ENCODE measurements around the gene DNAJC4. TPM values are rescaled to one million over a fixed set of nuclear protein-coding genes. Genes with fewer than 3 reads are reported as not detected.

The DNAJC4 gene
- polyA plus RNA-seq, 3 donors: 25.5 to 78.9 (median 32.5) TPM

- H3K36me3 ChIP-seq (replicated peaks in 1 of 2; ENCODE audit: control insufficient read depth in 1 of 2, insufficient read depth in 2 of 2, low read length in 2 of 2): peaks cover 52 to 53% of the 10 kb centered on the region in 2 donors
- WGBS (ENCODE audit: insufficient coverage): 100% methylated on average over 12 of the region's 15 CpGs
- no peaks in the 10 kb centered on the region for H3K79me2 ChIP-seq (ENCODE audit: insufficient read depth, low read length)
- TF ChIP-seq, protein P1, sequence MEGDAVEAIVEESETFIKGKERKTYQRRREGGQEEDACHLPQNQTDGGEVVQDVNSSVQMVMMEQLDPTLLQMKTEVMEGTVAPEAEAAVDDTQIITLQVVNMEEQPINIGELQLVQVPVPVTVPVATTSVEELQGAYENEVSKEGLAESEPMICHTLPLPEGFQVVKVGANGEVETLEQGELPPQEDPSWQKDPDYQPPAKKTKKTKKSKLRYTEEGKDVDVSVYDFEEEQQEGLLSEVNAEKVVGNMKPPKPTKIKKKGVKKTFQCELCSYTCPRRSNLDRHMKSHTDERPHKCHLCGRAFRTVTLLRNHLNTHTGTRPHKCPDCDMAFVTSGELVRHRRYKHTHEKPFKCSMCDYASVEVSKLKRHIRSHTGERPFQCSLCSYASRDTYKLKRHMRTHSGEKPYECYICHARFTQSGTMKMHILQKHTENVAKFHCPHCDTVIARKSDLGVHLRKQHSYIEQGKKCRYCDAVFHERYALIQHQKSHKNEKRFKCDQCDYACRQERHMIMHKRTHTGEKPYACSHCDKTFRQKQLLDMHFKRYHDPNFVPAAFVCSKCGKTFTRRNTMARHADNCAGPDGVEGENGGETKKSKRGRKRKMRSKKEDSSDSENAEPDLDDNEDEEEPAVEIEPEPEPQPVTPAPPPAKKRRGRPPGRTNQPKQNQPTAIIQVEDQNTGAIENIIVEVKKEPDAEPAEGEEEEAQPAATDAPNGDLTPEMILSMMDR (IDR thresholded peaks at IDR 0.05): no peak
- peaks cover 22% of the 10 kb centered on the region for H3K4me1 Mint-ChIP-seq
- no peaks in the 10 kb centered on the region for H3K27me3 Mint-ChIP-seq (ENCODE audit: low read depth in 3 of 3)
- peak overlapping the region in 2 of 7 donors; percentile 18 to 62 for H3K27ac Mint-ChIP-seq
- no peaks in the 10 kb centered on the region for H4K20me1 ChIP-seq (ENCODE audit: insufficient read depth, low read length)
- peaks cover 21 to 24% of the 10 kb centered on the region in 2 donors for H3K4me1 ChIP-seq (ENCODE audit: control insufficient read depth in 1 of 2, insufficient read depth in 2 of 2, low read length in 2 of 2)
- peaks cover 39 to 53% of the 10 kb centered on the region in 2 donors for H3K36me3 Mint-ChIP-seq
- H3K9me3 Mint-ChIP-seq: no peaks in the 10 kb centered on the region
- H3K4me3 Mint-ChIP-seq: no peak overlapping the region
- H3K27ac ChIP-seq (ENCODE audit: low read depth in 1 of 2, low read length in 2 of 2): no peak overlapping the region
- H3K27me3 ChIP-seq (ENCODE audit: control insufficient read depth in 2 of 2, insufficient read depth in 2 of 2, low read length in 2 of 2): no peaks in the 10 kb centered on the region
- intact Hi-C loops (cut with micrococcal nuclease): loop anchor here in 1 of 2 donors (5.0 kb wide), 1 partner anchor 36 kb away; the partner anchor contains the start of gene CATSPERZ
- H3K9ac ChIP-seq (ENCODE audit: insufficient read depth, low read length, poor library complexity, severe bottlenecking): no peak overlapping the region
- H3K4me2 ChIP-seq (replicated peaks; ENCODE audit: extremely low read depth, low read length, poor library complexity, severe bottlenecking): no peak overlapping the region
- H3K4me3 ChIP-seq (replicated peaks in 1 of 3; ENCODE audit: low read depth in 2 of 3, low read length in 3 of 3): no peak overlapping the region
- no peak overlapping the region for H2AFZ ChIP-seq (ENCODE audit: insufficient read depth, low read depth, low read length, poor library complexity, severe bottlenecking)
- H3K9me3 ChIP-seq (replicated peaks in 1 of 2; ENCODE audit: control insufficient read depth in 1 of 2, insufficient read depth in 1 of 2, low read length in 2 of 2): no peaks in the 10 kb centered on the region
- no peak for DNase-seq
Measured at GRCh38 chr11:64266339-64266738, 36.0 kb downstream of the DNAJC4 start.

- no peaks in the 10 kb centered on the region for H3K9me3 ChIP-seq (replicated peaks in 1 of 2; ENCODE audit: control insufficient read depth in 1 of 2, insufficient read depth in 1 of 2, low read length in 2 of 2)
- H3K36me3 ChIP-seq (replicated peaks in 1 of 2; ENCODE audit: control insufficient read depth in 1 of 2, insufficient read depth in 2 of 2, low read length in 2 of 2): peaks cover 42% of the 10 kb centered on the region in 2 donors
- TF ChIP-seq, protein P1 (IDR thresholded peaks at IDR 0.05): no peak
- H3K4me1 ChIP-seq (ENCODE audit: control insufficient read depth in 1 of 2, insufficient read depth in 2 of 2, low read length in 2 of 2): peaks cover 29 to 34% of the 10 kb centered on the region in 2 donors
- intact Hi-C loops (cut with micrococcal nuclease): loop anchor here in 1 of 2 donors (5.0 kb wide), 1 partner anchor 35 kb away; the partner anchor contains the start of gene CATSPERZ
- no peaks in the 10 kb centered on the region for H3K9me3 Mint-ChIP-seq
- no peaks in the 10 kb centered on the region for H3K27me3 Mint-ChIP-seq (ENCODE audit: low read depth in 3 of 3)
- no peak overlapping the region for H3K9ac ChIP-seq (ENCODE audit: insufficient read depth, low read length, poor library complexity, severe bottlenecking)
- H3K36me3 Mint-ChIP-seq: peaks cover 32 to 43% of the 10 kb centered on the region in 2 donors
- H3K4me3 Mint-ChIP-seq: peak overlapping the region in 1 of 2 donors; percentile 98
- no peaks in the 10 kb centered on the region for H4K20me1 ChIP-seq (ENCODE audit: insufficient read depth, low read length)
- peak overlapping the region; percentile 89 for H3K4me2 ChIP-seq (replicated peaks; ENCODE audit: extremely low read depth, low read length, poor library complexity, severe bottlenecking)
- peaks cover 29% of the 10 kb centered on the region for H3K4me1 Mint-ChIP-seq
- peak overlapping the region in 1 of 3 experiments; percentile 95 for H3K4me3 ChIP-seq (replicated peaks in 1 of 3; ENCODE audit: low read depth in 2 of 3, low read length in 3 of 3)
- peak overlapping the region; percentile 36 for H2AFZ ChIP-seq (ENCODE audit: insufficient read depth, low read depth, low read length, poor library complexity, severe bottlenecking)
- peaks cover 8% of the 10 kb centered on the region for H3K79me2 ChIP-seq (ENCODE audit: insufficient read depth, low read length)
- H3K27ac Mint-ChIP-seq: peak overlapping the region; percentile 96 to 99 (median 98)
- peak overlapping the region; percentile 84 to 97 for H3K27ac ChIP-seq (ENCODE audit: low read depth in 1 of 2, low read length in 2 of 2)
- no peaks in the 10 kb centered on the region for H3K27me3 ChIP-seq (ENCODE audit: control insufficient read depth in 2 of 2, insufficient read depth in 2 of 2, low read length in 2 of 2)
- 96% methylated on average over 11 of the region's 27 CpGs for WGBS (ENCODE audit: insufficient coverage)
- no peak for DNase-seq
Measured at GRCh38 chr11:64267207-64267945, 37.0 kb downstream of the DNAJC4 start.
